Measurements from ENCODE around the gene PLPP6. TPM values are rescaled to one million over a fixed set of nuclear protein-coding genes. Genes with fewer than 3 reads are reported as not detected.

PLPP6 gene
- total and polyA plus RNA-seq, 2 of the 8 experiments (the other 6 are each of a cell fraction or from before 2014, with no cell fraction given), result 11.8 to 13.3 TPM

GRCh38 chr9:4661611-4662010 lies 483 bp upstream of the PLPP6 start (continued):
- TF ChIP-seq E2F6 (IDR thresholded peaks at IDR 0.05) (no peak), ZNF274 (IDR thresholded peaks at IDR 0.05; ENCODE audit: borderline replicate concordance, extremely low read depth, low read length) (no peak), SAP30 (IDR thresholded peaks at IDR 0.05; ENCODE audit: insufficient read depth, insufficient replicate concordance, low read length) (no peak), FOSL1 (IDR thresholded peaks at IDR 0.05; ENCODE audit: insufficient read depth, low read depth, low read length) (no peak), HDAC2 (IDR thresholded peaks at IDR 0.05; ENCODE audit: borderline replicate concordance in 1 of 2, low read depth in 2 of 2, low read length in 2 of 2) (no peak), TBP (IDR thresholded peaks at IDR 0.05; ENCODE audit: low read depth, low read length) (no peak)

All from H1 (cell line).